ENCODE data around the gene RALGPS1.
A peak's percentile ranks its signal among the peaks of the same experiment; 100 is the strongest.
"Not testable (repeated sequence)": the region's sequence is repeated elsewhere in the genome, so short reads cannot be mapped to it uniquely, and the experiment has no call there.

RALGPS1 gene

DNA sequence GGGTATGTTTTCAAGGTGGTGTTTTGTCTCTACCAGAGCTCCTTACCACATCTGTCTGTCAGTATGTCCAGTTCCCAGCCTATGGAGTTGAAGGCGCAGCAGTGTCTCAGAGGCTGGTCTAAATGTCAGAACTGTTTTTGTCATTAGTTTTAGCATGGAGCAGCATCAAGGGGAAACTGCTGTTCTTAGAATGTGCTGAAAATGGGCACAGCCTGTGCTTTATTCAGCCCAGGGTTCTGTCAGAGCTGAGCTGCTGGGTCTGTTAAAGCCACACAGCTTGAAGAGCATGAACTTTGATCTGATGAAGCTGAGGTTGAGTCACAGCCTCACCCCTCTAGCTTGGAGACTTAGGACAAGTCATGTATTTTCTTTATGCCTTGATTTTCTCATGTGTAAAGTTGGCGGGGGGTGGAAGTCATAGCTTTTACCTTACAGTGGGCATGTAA is 71.9 kb downstream of the RALGPS1 start:
- no peak for DNase-seq (ENCODE audit: low read depth in 2 of 2, low spot score in 1 of 2)

DNA sequence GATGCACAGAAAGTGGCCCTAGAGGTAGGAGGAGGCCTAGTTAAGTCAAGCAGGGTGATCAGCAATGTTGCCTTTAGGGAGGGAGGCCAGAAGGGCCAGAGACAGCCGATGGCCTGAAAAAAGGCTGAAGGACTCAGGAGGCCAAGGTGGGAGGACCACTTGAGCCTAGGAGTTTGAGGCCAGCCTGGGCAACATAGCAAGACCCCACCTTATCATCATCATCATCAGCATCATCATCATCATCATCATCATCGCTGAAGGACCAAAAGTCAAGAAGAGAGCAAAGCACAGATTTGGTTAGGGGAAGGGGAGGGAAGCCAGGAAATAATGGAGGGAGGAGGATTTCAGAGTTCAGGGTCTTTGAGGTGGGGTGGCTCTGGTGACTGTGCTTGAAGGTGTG is 74.3 kb downstream of the RALGPS1 start:
- DNase-seq (ENCODE audit: low read depth in 2 of 2, low spot score in 1 of 2), result no peak

DNA sequence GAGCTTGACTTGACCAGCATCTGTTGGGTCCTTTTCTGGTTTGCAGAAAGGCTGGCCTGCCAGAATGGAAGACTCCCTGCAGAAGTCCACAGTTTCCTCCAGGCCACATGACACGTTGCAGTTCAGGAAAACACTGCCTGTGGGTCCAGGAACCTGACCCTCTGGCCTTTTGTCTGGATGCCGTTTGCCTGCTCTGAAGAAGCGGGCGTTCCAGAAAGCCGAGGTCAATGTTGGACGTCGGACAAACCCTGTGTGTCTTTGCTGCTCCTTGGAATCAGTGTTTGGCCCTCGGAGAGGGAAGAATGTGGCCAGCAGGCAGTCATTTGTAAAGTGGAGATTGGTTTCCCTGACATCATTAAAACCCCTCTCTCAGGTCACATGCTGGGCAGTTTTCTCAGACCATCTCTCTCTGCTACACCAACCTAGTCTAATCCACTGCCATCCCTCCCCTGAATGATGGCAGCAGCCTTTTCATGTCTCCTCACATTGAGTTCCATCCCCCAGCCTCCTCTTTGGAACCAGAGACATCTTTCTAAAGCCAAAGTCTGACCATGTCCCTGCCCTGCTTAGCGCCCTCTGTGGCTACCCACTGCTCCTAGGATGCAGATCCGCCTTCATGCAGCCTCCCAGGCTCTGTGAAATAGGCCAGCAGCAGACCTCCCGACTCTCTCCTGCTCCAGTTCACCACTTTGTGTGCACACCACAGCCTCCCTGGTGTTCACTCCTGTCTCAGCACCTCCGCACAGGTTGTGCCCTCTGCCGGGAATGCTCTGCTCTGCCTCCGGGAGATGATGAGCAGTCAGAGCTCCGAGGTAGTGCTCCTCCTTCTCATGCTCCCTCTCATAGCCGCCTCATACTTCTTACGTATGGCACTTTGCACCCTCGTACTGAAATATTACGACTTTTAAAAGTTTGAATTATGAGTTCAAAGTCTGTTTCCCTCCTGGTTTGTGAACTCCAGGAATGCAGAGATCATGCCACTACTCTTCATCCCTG is 75.6 kb downstream of the RALGPS1 start:
- DNase-seq (ENCODE audit: low read depth in 2 of 2, low spot score in 1 of 2), result no peak

DNA sequence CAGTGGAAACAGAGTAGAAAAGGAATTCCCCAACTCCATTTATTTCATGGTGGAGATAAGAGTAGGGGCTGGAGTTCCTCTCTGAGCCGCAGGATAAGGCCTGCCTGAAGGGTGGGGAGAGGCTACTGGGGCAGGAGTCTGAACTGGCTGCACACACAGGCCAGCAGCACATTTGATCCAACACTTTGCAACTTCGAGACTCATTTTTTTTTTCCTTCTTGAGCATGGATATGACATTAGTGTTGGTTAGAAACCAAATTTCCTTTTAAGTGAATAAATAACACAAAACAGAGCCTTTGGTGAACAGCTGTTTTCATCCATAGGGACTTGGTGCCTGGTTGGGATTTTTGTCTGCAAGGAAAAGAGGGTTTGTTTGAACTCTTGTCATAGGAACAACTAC is 76.6 kb downstream of the RALGPS1 start:
- no peak for DNase-seq (ENCODE audit: low read depth in 2 of 2, low spot score in 1 of 2)

DNA sequence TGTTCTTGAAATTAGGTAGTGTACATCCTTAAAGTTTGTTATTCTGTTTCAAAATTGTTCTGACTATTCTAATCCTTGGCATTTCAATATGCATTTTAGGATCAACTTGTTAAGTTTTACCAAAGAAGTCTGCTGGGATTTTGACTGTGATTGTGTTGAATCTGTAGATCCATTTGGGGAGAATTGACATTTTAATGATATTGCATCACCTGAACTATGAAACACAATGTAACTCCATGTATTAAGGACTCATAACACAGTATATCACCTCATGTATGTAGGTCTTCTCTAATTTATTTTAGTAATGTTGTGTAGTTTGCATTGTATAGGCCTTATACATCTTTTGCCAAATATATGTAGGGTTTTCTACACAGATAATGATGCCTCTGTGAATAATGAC is 77.8 kb downstream of the RALGPS1 start:
- DNase-seq (ENCODE audit: low read depth in 2 of 2, low spot score in 1 of 2), result no peak

DNA sequence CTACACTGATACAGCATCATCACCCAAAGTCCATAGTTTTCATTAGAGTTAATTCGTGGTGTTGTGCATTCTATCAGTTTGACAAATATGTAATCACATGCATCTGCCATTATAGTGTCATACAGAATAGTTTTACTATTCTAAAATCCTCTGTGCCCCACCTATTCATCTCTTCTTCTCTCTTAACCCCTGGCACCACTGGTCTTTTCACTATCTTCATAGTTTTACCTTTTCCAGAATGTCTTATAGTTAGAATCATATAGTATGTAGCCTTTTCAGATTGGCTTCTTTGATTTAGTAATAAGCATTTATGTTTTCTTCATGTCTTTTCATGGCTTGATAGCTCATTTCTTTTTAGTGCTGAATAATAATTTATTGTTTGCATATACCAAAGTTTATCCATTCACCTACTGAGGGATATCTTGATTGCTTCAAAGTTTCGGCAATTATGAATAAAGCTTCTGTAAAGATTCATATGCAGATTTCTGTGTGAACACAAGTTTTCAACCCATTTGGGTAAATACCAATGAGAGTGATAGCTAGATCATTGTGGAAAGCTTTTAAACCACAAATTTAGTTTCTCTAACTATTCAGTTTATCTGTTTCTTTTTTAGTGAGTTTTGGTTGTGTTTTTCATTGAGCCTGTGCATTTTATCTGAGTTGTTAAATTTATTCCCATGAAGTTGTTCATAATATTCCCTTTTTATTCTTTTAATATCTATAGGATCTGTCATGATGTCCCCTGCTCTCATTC is 84.9 kb downstream of the RALGPS1 start:
- no peak for DNase-seq (ENCODE audit: low read depth in 2 of 2, low spot score in 1 of 2)

DNA sequence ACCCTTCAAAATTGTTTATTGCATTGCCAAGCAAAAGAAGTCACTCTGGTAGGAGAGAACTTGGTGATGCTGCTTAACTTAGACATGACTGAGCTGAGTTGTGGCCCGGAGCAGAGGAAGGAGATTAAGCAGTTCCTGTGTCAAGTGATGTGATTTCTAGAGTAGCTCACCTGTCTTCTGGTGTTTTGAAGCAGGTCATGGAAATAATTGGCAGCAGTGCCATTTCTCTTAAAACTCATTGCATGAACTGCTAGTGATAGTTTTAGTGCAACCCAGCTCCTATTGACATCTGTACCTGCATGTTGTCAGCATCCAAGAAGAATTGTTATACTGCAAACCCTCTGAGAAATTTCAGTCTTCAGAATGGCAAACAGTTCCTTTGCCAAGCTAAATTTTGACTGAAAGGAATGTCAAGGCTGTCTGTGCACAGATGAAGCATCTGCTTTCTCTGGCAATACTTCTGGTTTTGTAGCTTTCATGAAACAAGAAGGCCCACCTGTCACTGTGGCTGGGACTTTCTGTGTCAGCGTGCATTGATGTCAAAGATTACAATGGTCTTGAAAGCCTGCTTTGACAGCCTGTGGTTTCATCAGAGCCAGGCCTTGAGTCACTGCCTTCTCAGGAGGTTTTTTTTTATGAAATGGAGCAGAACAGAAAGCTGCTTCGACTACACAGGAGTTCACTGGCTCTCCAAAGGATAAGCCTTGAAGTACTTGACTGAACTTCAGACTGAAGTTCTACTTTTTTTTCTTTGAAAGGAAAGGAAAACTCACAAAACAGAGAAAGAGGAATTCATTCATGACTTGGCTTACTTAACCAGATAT is 90.6 kb downstream of the RALGPS1 start:
- DNase-seq (ENCODE audit: low read depth in 2 of 2, low spot score in 1 of 2), result peak in 1 of 2 donors; percentile 39

DNA sequence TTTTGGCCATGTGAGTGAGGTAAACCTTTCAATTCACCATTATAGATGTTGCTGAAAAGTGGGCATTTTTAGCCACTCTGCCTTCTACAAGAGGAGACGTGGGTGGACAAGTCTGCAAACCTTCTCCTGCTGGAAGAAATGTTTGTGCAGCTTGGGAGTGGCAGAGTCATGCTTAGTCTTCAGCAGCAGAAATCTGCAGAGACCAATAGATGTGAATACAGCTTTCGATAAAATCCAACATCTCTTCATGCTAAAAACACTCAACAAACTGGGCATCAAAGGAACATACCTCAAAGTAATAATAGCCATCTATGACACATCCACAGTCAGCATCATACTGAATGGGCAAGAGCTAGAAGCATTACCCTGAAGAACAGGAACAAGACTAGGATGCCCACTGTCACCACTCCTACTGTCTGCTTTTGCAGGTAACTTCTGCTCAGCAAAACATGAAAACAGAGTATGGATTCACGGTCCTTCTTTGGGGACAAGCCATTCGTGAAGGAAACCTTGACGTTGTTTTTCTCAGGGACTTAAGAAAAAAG is 91.3 kb downstream of the RALGPS1 start:
- no peak for DNase-seq (ENCODE audit: low read depth in 2 of 2, low spot score in 1 of 2)

DNA sequence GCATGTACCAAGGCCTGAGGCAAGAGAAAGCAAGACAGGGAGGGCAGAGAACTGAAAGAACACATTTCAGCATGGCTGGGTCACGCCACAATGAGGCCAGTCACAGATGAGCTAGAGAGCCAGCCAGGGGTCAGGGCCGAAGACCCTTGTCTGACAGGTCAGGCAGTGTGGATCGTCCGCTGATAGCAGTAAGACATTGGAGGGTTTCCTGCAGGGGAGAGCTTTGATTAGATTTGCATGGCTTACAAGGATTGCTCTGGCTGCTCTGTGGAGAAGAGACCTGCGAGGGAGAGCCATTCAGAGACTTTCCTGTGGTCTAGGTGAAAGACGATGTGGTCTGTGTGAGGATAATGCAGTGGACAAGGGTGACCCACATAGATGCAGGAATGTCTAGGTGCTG is 93.1 kb downstream of the RALGPS1 start:
- no peak for DNase-seq (ENCODE audit: low read depth in 2 of 2, low spot score in 1 of 2)

DNA sequence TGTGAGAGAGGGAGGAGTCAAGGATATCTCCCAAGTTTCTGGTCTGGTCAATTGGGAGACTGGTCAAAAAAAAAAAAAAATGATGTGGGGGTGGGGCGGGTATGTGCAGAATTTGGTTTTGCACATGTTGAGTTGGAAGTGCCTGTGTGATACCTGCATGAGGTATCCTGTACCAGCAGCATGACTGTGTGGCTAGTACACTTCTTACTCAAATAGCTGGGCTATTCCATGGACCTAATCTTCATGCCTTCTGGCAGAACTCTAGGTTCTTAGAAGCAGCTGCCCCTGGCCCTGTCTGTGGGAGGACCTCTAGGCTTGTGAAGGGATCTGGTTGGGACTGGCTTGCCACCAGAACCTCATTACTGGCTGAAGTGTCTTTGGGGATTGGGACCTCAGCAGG is 93.5 kb downstream of the RALGPS1 start:
- DNase-seq (ENCODE audit: low read depth in 2 of 2, low spot score in 1 of 2), result no peak

DNA sequence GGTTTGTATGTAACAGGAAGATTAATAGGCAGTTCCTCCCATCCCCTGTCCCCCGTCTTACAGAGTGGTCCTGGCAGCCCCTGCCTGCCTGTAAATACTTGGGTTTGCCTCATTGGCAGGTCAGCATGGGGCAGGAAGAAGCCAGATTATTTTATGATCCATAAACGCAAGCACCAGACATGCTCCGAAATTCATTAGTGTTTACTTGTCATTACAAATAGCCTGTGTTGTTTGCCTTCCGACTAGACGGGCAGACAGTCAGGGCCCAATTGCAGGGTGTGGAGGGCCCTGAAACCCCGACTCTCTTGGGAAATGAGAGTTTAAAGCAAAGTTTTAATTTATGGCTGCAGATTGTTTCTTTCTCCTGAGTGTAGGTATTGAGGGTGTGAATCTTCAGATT is 97.2 kb downstream of the RALGPS1 start:
- no peak for DNase-seq (ENCODE audit: low read depth in 2 of 2, low spot score in 1 of 2)

DNA sequence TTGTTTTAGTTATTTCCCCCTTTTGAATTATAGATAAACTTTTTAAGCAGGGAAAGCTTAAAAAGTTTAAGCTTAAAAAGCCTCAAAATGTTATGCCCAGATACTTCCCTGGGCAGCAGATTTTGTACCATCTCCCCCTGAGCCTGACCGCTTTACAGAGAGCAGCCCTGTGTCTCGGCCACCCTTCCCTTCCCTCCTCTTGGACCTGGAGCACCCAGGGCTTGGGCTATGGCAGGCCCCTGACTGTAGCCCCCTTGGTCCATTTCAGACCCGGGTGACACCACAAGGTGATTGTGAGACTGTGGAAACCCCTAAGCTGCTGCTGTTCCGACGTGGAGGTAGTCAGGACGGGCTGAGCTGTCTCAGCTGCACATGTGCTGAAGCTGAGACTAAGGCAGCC is 97.7 kb downstream of the RALGPS1 start:
- no peak for DNase-seq (ENCODE audit: low read depth in 2 of 2, low spot score in 1 of 2)

DNA sequence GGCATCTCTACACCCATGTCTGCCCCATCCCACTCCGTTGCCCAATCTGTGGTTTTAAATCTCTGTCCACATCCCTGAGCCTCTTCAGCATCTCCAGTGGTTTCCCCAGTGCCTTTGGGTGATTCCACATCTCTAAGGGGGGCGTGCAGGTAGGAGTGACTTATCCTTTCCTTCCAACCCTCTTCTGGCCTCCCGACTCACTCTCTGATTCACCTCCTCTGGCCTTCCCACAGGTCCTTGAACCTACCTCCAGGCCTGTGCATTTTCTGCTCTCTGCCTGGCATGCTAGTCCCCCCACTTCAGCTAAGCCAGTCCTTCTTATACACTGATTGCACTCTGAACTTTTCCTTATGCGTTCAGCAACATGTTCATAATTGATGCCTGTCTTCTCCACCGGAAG is 99.0 kb downstream of the RALGPS1 start:
- no peak for DNase-seq (ENCODE audit: low read depth in 2 of 2, low spot score in 1 of 2)

DNA sequence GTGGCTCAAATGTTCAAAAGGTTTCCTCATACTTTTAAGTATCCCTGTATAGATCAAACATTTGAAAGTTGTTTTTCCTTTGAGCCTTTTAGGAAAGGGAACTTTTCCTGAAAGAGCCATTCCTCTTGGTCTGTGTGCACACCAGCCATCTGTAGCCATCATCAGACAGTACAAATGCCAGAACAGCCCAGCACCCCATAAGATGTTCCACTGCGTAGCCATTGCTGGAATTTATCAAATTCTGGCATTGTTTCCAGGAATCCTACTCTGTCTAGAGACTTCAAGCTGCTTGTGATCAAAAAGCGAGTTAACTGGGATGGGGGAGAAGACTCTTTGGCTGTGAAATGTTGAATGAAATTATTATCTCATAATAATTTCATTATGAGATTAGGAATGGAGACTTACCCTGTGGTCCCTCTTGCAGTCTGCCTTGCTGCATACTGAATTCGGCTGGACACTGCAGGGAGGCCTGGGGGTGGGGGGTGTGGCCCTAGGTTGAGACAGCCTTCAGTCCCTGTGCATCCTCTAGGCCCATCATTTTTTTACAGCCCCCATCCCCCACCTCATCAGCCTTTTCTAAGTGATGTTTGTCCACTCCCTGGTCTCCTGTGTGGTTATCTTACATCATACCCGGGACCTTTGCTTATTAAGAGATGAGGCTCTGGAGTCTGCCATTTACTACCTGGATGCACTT is 99.8 kb downstream of the RALGPS1 start:
- DNase-seq (ENCODE audit: low read depth in 2 of 2, low spot score in 1 of 2), result no peak

DNA sequence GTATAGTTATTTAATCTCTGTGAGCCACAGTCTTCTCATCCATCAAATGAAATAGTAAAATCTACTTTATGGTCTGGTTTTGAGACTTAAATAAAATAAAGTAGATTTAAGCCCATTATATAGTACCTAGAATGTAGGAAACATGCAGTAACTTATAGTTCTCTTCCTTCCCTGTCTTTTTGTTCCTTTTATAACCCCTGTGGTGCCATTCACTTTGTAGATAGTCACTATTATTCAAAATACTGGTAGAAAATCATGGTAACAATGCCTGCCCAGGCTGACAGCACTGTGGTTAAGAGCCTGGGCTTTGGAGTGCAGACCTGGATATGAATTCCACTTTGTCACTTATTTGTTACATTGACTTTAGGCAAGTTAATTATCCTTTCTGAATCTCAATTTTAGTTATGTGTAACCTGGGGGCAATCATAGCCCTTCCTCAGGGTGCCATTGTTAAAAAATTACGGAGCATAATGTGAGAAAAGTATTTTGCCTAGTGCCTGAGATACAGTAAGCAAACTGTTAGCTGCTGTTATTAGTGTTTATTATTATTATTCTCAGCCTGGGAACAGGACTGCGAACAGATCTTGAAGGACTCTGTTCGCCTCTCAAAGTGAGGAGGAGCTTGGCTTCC is 100.4 kb downstream of the RALGPS1 start:
- no peak for DNase-seq (ENCODE audit: low read depth in 2 of 2, low spot score in 1 of 2)

DNA sequence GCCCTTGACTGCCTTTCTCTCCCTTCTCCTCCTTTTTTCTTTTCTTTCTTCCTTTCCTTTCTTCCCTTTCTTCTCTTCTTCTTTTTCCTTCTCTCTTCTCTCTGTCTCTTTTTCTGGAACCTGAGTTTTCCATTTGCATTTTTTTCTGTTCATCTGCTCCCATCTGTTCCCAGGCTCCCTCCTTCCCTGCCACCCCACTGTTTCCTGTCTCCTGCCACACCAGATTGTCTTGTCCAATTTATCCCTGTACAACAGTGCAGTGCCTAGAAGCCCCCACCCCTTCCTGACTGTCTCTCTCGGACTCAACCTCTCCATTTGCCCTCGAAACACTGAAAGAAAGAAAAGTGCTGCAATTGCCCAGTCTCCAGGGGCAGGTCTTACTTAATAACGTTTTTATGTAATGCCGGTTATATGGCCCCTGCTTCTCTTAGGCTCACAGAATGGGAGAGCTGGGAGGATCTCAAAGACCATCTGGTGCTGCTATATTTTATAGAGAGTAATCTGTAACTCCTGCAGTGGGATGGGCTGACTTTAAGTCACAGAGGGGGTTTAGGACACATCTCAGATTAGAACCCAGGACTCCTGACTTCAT is 101.4 kb downstream of the RALGPS1 start:
- no peak for DNase-seq (ENCODE audit: low read depth in 2 of 2, low spot score in 1 of 2)

DNA sequence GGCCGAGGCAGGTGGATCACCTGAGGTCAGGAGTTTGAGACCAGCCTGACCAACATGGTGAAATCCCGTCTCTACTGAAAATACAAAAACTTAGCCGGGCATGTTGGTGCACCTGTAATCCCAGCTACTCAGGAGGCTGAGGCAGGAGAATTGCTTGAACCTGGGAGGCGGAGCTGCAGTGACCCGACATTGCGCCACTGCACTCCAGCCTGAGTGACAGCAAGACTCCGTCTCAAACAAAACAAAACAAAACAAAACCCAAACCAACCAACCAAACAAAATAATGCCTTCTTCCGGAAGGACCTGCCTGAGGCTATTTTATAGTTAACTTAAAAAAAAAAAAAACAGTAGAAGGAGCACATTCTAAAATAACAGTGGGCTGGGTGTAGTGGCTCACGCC is 103.4 kb downstream of the RALGPS1 start:
- DNase-seq (ENCODE audit: low read depth in 2 of 2, low spot score in 1 of 2), result not testable (repeated sequence)

DNA sequence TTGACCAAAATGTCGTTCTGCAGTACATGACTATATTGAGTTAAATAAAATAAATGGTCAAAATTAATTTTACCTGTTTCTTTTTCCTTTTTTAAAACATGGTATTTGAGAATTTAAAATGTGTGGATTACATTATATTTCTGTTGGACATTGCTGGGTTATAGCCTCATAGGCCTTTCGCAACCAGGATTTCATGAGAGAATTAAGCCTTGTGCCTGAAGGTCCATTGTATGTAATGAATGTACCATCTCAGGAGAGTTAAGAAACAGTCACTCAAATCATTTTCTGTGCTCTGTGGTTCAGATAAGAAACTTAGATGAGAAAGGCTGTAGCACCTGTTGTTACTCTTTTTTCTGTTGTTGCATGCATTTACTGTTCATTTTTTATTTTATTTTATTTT is 104.4 kb downstream of the RALGPS1 start:
- no peak for DNase-seq (ENCODE audit: low read depth in 2 of 2, low spot score in 1 of 2)

DNA sequence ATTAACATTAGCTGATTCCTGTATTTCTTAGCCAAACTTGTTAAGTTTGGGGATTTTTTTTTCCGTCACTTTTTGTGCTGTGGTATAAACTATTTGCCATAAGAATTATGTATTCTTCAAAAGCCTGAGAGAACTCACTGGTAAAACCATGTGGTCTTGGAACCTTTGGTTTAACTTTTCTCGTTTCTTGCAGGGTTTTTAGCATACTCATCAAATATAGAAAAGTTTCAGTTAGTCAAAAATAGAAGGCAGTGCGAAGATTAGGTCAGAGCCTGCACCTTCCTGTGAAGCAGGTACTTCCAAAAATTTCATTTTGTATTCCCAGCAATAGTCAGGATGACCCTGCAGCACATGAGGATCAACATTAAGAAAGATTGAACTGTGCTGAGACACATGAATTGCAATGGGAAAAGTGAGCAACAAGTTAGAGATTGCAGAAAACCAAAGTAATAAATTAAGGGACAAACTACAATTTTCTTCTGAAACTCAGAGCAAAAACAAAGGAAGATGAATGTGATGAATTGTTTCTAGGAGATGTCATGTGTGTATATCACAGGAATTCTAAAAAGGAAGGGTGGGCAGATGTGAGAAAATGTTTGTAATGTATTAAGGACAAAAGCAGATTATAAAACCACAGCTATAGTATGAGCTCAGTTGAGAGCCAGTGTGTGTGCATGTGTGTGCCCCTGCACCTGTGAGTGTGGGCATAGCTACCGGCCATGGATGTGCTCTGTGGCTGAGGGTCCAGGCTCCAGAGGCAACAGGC is 105.6 kb downstream of the RALGPS1 start:
- DNase-seq (ENCODE audit: low read depth in 2 of 2, low spot score in 1 of 2), result no peak

Measured in stimulated activated CD8-positive, alpha-beta memory T cell treated with anti-CD3 and anti-CD28 coated beads, Interleukin-4, amount 100 ng/mL, for 1 hour (primary cell).